Measurements from ENCODE around the gene FAM107B.
"Not testable (repeated sequence)": the region's sequence is repeated elsewhere in the genome, so short reads cannot be mapped to it uniquely, and the experiment has no call there.

Gene FAM107B

GRCh38 chr10:14774797-14775196 is at the start of gene FAM107B:
Gene FAM107B (minus strand): TSS chr10:14774897. CDS start chr10:14774663, 234 bp downstream.
- DNase-seq: no peak

DNA sequence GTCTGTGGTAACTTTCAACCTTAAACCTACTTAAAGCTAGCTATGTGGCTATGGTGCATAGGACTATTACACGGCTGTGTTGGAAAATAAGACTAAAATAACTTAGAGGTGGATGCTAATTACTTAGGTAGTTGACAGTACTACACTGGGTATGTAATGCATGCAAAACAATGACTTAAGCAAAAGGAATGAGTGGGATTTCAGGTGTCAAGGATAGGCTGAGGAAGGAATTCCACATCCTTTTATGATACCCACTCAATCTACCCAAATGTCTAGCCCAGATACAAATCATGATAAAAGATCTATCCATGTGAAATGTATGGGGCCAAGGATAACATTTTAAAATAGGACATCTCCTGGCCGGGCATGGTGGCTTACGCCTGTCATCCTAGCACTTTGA is 49.3 kb upstream of the FAM107B start:
- no peak for DNase-seq

GRCh38 chr10:14822879-14823755 is 48.4 kb upstream of the FAM107B start:
- peak; percentile 19 for DNase-seq

DNA sequence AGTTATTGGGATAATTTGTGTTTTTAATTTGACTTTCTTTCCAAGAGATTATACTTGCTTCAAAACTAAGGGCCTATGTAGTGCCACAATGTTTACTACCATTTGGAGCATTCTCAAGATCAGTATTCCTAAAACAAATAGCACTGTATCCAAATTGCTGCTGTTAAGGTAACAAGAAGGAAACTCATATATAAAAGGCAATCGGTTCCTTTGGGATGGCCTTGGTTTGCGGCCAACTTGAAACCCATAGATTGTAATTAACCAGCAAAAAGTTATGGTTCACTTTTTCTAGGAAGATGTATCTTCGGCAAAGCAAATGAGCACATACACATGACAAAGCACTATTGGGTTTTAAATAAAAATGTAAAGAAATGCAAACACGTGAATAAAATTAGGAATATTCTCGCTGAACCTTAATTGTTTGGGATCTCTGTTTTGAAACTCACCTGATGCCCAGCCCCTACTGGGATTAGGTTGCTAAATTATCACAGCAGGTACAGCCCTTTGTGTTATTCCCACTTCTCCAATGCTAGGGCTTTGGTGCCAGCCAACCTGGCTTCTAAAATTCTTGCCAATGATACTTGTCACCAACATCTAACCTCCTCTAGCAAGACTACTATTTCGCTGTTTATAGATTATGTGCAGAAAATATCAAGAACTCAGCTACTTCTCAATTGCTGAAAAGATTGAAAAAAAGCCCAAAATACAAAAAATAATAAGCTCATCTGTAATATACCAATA is 47.1 kb upstream of the FAM107B start:
- no peak for DNase-seq

DNA sequence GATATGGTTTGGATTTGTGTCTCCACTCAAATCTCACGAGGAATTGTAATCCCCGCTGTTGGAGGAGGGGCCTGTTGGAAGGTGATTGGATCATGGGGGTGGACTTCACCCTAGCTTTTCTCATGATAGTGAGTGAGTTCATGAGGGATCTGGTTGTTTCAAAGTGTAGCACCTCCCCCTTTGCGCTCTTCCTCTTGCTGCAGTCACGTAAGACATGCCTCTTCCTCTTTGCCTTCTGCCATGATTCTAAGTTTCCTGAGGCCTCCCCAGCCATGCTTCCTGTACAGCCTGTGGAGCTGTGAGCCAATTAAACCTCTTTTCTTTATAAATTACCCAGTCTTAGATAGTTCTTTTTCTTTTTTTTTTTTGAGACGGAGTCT is 46.1 kb upstream of the FAM107B start:
- no peak for DNase-seq

GRCh38 chr10:14820010-14820774 is 45.5 kb upstream of the FAM107B start:
- DNase-seq: no peak

DNA sequence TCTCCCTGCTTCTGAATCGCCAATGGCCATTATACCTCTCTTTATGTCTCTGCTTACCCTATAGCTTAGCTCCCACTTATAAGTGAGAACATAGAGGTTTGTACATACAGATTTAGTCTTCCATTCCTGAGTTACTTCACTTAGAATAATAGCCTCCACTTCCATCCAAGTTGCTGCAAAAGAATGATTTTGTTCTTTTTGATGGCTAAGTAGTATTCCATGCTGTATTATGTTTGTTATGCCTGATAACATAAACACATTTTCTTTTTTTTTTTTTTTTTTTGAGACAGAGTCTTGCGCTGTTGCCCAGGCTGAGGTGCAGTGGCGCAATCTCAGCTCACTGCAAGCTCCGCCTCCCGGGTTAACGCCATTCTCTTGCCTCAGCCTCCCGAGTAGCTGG is 42.0 kb upstream of the FAM107B start:
- DNase-seq: not testable (repeated sequence)

GRCh38 chr10:14815681-14816080 is 41.0 kb upstream of the FAM107B start:
- no peak for DNase-seq

DNA sequence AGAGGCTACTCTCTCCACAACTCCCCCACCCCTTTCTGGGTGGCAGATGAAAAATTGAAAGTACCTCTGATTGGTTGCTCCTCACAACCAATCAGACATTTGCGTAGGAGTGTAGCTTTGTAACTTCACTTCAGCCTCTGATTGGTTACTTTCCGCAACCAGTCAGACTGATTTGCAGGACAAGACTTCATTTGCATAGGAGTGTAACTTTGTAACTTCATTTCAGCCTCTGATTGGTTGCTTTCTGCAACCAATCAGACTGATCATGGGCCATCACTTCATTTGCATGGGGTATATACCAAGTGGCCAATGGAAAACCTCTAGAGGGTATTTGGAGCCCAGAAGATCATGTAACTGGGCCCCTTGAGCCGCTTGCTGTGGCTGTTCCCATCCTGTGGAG is 37.6 kb upstream of the FAM107B start:
- DNase-seq: peak; percentile 85

DNA sequence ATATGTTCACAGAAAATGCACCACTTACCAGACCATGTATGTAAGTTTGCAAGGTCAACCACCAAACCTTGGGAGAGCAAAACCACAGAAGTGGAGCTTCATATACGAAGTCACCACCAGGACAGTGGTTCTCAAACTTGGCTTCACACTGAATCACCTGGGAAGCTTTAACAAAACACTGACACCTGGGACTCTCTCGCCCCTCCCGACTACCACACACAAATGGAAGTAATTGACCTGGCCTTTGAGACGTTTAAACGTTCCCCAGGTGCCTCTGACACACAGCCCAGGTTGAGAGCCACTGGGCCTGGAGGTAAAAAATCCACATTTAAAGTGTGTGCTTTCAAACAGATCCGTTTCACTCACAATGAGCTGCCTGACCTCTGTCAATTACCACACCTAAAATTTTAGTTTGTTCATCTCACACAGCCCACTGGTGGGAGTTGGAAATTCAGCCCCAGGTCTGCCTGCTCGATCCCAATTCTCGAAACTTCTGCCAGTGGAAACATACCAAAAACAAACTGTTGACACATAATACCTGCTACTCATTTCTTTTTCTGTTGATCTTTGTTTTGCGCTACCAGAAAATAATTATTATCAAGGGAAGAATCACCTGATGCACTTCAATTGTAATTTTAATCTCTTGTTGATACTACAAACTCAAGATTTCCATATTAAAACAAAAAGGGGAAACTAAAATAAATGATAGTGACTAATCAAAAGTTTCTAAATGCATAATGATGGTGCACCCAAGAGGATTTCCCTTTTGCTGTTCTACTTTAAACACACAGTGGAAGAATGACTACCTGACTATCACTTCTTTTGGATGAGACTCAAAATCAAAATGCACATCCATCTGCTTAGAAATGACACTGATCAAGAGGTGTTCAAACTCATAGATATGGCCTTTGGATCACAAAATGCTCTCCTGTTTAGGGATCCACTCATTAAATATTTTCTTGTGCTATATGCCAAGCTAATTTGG is 36.6 kb upstream of the FAM107B start:
- DNase-seq: no peak

DNA sequence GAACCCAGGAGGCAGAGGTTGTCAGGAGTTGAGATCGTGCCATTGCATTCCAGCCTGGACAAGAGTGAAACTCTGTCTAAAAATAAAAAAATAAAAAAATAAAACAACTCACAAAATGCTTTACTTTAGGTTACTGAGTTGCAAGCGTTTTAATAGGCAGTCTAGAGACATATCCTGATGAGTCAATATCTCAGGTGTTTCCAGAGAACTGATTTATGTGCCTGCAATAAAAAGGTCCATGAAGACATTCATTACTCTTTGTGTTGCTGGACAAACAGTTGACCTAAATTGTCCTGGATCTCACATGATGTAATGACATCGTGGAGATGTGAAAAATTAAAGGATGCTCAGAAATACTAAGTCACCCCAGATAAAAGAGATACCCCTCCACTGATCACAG is 31.6 kb upstream of the FAM107B start:
- no peak for DNase-seq

GRCh38 chr10:14803827-14804226 is 29.1 kb upstream of the FAM107B start:
- DNase-seq: no peak

DNA sequence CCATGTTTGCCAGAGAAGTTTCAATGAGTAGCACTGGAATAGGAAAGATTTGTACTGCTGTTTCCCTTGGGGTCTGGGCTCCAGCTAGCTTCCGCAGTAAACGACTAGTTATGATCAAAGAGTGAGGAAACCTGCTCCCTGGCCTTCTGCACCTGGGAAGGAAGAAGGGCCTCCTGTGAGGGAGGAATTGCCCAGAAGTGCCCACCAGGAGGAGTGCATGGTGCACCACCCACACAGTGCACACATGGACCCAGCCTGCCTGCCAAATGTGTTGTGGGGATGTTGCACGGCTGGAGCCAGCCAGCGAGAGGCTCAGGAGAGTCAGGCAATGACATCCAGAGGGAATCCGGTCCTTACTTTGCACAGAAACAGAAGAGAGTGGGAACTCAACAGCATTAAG is 27.0 kb upstream of the FAM107B start:
- DNase-seq: no peak

- DNase-seq: no peak
Measured at GRCh38 chr10:14800397-14800796, 25.7 kb upstream of the FAM107B start.

- DNase-seq: no peak
Measured at GRCh38 chr10:14798636-14799035, 23.9 kb upstream of the FAM107B start.

DNA sequence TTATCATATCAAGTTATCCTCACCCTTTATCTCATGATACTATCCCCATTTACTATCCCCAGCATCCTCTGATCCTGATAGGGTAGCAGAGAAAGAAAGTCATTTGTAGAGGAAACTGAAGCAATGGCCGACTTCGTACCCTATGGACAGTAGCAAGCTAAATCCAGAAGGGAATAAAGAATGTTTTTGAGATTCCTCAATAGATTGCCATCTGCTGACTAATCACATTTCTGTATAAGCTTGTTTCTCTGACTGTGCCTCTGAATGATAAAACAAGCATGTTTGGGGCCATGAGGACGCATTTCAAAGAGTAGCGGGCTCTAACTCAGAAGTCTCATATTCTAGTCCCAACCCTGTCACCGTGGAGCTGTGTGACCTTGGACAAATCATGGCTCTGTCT is 13.2 kb upstream of the FAM107B start:
- no peak for DNase-seq

GRCh38 chr10:14784459-14785055 is 9.9 kb upstream of the FAM107B start:
- no peak for DNase-seq

DNA sequence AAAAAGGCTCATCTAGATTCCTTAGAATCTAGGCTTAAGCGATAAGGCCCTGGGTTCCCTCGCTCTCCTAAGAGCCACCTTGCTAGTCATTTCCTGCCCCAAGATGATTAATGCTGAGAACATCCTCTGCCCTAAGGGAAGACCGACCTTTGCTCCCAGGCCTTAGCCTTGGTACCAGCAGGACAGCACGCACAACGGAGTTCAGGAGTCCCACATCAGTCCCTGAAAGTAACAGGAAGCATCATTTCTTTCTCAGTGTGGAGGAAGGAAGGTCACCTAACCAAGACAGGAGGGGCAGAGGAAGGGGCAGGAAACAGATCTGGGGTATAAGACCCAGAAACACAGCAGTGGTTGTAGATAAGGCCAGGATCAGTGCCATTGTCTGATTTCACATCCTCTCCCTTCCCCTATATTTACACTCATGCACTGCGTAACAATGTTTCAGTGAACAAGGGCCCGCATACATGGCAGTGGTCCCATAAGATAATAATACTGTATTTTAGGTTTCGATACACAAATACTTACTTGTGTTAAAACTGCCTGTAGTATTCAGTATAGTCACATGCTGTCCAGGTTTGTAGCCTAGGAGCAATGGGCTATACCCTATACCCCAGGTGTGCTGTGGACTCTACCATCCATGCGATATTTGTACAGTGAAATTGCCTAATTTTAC is 8.1 kb upstream of the FAM107B start:
- DNase-seq: no peak

- no peak for DNase-seq
Measured at GRCh38 chr10:14781763-14782162, 7.1 kb upstream of the FAM107B start.

- DNase-seq: no peak
Measured at GRCh38 chr10:14779001-14779651, 4.4 kb upstream of the FAM107B start.

DNA sequence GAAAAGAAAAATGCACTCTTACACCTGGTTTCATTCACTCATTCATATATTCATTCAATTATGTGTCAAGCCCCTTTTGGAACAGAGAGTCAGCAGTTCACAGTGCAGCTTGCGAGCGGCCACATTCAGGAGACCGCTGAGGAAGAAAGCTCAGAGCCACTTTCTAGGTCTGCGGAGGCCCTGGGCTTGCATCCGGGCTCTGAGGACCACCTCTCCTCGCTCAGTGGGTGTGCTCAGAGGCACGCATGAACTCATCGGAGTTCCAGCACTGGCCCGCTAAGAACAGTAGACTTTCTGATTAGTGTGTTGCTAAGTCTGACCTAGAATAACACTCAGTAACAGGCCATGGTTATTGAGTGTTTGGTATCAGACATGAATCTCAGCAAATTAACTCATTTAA is 1.8 kb upstream of the FAM107B start:
- DNase-seq: no peak
